ENCODE results near the gene CNRIP1.

DNA sequence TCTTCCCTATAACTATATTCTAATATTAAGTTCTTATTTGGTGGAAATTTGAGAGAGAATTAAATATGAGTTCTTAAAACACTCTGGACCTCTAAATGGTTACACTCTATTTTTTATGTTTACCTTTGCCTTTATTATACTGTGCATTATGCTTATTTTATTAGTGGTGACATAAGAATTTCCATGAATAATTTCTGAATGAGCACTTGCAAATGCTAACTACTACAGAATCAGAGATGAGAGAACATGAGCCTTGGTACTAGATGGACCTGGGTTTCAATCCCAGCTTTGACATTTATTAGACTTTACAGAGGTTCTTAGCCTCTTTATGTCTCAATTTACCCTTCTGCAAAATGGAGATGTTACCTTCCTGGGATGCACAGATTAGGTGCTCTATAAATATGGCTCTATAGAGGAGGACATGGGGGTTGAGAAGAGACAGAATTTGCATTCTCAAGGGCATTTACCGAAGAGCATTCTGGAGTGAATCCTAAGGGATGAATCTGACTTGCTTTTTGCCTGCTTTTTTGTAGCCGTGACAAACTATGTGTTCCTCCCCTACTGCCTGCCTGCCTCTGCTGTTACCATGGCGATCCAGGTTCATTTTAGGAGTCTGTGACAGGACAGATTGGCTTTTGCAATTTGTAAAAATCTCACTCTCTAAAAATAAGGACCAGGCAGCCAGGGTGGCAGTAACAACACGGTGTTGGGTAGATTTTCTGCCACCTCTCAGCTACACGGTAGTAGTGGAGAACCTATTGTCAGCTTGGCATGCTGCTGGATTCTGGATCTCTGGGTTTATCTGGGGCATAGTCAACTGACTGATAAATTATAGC is 20.7 kb upstream of the CNRIP1 start:
- TF ChIP-seq, protein P1, sequence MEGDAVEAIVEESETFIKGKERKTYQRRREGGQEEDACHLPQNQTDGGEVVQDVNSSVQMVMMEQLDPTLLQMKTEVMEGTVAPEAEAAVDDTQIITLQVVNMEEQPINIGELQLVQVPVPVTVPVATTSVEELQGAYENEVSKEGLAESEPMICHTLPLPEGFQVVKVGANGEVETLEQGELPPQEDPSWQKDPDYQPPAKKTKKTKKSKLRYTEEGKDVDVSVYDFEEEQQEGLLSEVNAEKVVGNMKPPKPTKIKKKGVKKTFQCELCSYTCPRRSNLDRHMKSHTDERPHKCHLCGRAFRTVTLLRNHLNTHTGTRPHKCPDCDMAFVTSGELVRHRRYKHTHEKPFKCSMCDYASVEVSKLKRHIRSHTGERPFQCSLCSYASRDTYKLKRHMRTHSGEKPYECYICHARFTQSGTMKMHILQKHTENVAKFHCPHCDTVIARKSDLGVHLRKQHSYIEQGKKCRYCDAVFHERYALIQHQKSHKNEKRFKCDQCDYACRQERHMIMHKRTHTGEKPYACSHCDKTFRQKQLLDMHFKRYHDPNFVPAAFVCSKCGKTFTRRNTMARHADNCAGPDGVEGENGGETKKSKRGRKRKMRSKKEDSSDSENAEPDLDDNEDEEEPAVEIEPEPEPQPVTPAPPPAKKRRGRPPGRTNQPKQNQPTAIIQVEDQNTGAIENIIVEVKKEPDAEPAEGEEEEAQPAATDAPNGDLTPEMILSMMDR (IDR thresholded peaks at IDR 0.05 in 2 of 3, conservative IDR thresholded peaks at IDR 0.05 in 1 of 3; ENCODE audit: borderline replicate concordance in 1 of 3, insufficient read depth in 1 of 3, low read depth in 2 of 3, low read length in 2 of 3): no peak
- no peak for TF ChIP-seq EZH2 (IDR thresholded peaks at IDR 0.05)
- TF ChIP-seq POLR2AphosphoS5 (IDR thresholded peaks at IDR 0.05; ENCODE audit: low read depth, low read length): no peak
- no peak for TF ChIP-seq YY1 (IDR thresholded peaks at IDR 0.05; ENCODE audit: extremely low read depth, insufficient replicate concordance, low read depth, low read length)
- no peak for TF ChIP-seq POLR2A (IDR thresholded peaks at IDR 0.05; ENCODE audit: borderline replicate concordance, extremely low read depth, insufficient read depth, insufficient read length)
- no peak for TF ChIP-seq ZFX (IDR thresholded peaks at IDR 0.05)
- TF ChIP-seq, protein P2, sequence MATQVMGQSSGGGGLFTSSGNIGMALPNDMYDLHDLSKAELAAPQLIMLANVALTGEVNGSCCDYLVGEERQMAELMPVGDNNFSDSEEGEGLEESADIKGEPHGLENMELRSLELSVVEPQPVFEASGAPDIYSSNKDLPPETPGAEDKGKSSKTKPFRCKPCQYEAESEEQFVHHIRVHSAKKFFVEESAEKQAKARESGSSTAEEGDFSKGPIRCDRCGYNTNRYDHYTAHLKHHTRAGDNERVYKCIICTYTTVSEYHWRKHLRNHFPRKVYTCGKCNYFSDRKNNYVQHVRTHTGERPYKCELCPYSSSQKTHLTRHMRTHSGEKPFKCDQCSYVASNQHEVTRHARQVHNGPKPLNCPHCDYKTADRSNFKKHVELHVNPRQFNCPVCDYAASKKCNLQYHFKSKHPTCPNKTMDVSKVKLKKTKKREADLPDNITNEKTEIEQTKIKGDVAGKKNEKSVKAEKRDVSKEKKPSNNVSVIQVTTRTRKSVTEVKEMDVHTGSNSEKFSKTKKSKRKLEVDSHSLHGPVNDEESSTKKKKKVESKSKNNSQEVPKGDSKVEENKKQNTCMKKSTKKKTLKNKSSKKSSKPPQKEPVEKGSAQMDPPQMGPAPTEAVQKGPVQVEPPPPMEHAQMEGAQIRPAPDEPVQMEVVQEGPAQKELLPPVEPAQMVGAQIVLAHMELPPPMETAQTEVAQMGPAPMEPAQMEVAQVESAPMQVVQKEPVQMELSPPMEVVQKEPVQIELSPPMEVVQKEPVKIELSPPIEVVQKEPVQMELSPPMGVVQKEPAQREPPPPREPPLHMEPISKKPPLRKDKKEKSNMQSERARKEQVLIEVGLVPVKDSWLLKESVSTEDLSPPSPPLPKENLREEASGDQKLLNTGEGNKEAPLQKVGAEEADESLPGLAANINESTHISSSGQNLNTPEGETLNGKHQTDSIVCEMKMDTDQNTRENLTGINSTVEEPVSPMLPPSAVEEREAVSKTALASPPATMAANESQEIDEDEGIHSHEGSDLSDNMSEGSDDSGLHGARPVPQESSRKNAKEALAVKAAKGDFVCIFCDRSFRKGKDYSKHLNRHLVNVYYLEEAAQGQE (IDR thresholded peaks at IDR 0.05; ENCODE audit: low read depth): no peak
- TF ChIP-seq SP1 (IDR thresholded peaks at IDR 0.05; ENCODE audit: low read depth): no peak
